ENCODE measurements around the gene ATG2B. TPM values are rescaled to one million over a fixed set of nuclear protein-coding genes. Genes with fewer than 3 reads are reported as not detected.

Gene ATG2B
- total and polyA plus RNA-seq, 10 donors, result 2.9 to 38.2 (median 29.8) TPM

DNA sequence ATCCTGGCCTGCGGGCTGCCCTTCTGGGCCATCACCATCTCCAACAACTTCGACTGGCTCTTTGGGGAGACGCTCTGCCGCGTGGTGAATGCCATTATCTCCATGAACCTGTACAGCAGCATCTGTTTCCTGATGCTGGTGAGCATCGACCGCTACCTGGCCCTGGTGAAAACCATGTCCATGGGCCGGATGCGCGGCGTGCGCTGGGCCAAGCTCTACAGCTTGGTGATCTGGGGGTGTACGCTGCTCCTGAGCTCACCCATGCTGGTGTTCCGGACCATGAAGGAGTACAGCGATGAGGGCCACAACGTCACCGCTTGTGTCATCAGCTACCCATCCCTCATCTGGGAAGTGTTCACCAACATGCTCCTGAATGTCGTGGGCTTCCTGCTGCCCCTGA is 122.5 kb downstream of the ATG2B start:
- no peak overlapping the region for H3K4me3 ChIP-seq
- intact Hi-C loops (cut with DNase I; ENCODE audit: low total_unique reads), result no loop called here
- H3K27ac ChIP-seq, result no peak overlapping the region
- H3K36me3 ChIP-seq, result no peaks in the 10 kb centered on the region
- no peaks in the 10 kb centered on the region for H3K4me1 ChIP-seq
- no peak for DNase-seq
- 91 to 96% (median 95%) methylated on average over 11 to 18 of the region's 18 CpGs for WGBS, 5 donors
- peaks cover 0 to 2% (median 0%) of the 10 kb centered on the region in 8 donors for H3K9me3 ChIP-seq
- peaks cover 0 to 24% (median 0%) of the 10 kb centered on the region in 7 donors for H3K27me3 ChIP-seq (replicated peaks in 1 of 7)
- TF ChIP-seq, protein P1, sequence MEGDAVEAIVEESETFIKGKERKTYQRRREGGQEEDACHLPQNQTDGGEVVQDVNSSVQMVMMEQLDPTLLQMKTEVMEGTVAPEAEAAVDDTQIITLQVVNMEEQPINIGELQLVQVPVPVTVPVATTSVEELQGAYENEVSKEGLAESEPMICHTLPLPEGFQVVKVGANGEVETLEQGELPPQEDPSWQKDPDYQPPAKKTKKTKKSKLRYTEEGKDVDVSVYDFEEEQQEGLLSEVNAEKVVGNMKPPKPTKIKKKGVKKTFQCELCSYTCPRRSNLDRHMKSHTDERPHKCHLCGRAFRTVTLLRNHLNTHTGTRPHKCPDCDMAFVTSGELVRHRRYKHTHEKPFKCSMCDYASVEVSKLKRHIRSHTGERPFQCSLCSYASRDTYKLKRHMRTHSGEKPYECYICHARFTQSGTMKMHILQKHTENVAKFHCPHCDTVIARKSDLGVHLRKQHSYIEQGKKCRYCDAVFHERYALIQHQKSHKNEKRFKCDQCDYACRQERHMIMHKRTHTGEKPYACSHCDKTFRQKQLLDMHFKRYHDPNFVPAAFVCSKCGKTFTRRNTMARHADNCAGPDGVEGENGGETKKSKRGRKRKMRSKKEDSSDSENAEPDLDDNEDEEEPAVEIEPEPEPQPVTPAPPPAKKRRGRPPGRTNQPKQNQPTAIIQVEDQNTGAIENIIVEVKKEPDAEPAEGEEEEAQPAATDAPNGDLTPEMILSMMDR (IDR thresholded peaks at IDR 0.05 in 8 of 11, conservative IDR thresholded peaks at IDR 0.05 in 3 of 11), result no peak
- TF ChIP-seq POLR2AphosphoS5 (IDR thresholded peaks at IDR 0.05) (no peak), POLR2A (IDR thresholded peaks at IDR 0.05) (no peak)

DNA sequence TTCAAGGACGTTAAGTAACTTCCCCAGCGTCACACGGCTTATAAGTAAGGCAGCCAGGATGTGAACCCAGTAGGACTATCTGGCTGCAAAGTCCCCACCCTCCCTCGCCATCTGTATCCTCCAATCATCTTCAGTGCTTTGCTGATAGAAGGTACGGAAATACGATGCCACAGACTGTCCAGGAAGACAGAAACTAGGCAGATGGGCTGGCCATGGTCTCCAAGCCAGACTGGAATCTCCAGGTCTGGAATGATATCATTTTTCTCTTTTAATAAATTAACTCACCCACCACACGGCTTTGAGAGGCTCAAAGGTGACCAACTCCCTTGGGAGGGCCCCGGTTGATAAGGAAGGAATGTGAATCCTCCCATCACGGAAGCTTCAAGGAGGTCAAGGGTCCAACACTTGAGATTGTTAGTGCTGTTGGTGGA is 123.4 kb downstream of the ATG2B start:
- no peak for TF ChIP-seq POLR2A (IDR thresholded peaks at IDR 0.05)
- TF ChIP-seq, protein P1 (IDR thresholded peaks at IDR 0.05 in 8 of 11, conservative IDR thresholded peaks at IDR 0.05 in 3 of 11), result no peak
- no peak for TF ChIP-seq POLR2AphosphoS5 (IDR thresholded peaks at IDR 0.05)
- Histone ChIP-seq H3K36me3 (no peaks in the 10 kb centered on the region), H3K4me3 (no peak overlapping the region), H3K9me3 (no peaks in the 10 kb centered on the region), H3K27me3 (replicated peaks in 1 of 7) (peaks cover 0 to 24% (median 0%) of the 10 kb centered on the region in 7 donors), H3K27ac (no peak overlapping the region), H3K4me1 (no peaks in the 10 kb centered on the region)
- intact Hi-C loops (cut with DNase I; ENCODE audit: low total_unique reads), result no loop called here
- no peak for DNase-seq
- 55 to 70% (median 57%) methylated on average over 9 of the region's 9 CpGs for WGBS, 5 donors

GRCh38 chr14:96238676-96239265 is 124.4 kb downstream of the ATG2B start:
- Histone ChIP-seq H3K27me3 (replicated peaks in 1 of 7) (peaks cover 0 to 24% (median 0%) of the 10 kb centered on the region in 7 donors), H3K27ac (no peak overlapping the region), H3K4me3 (no peak overlapping the region), H3K36me3 (no peaks in the 10 kb centered on the region), H3K9me3 (no peaks in the 10 kb centered on the region), H3K4me1 (no peaks in the 10 kb centered on the region)
- intact Hi-C loops (cut with DNase I; ENCODE audit: low total_unique reads), result no loop called here
- TF ChIP-seq, protein P1 (IDR thresholded peaks at IDR 0.05 in 8 of 11, conservative IDR thresholded peaks at IDR 0.05 in 3 of 11), result no peak
- TF ChIP-seq POLR2A (IDR thresholded peaks at IDR 0.05), result no peak
- no peak for TF ChIP-seq POLR2AphosphoS5 (IDR thresholded peaks at IDR 0.05)
- 68 to 76% (median 73%) methylated on average over 7 of the region's 7 CpGs for WGBS, 5 donors
- DNase-seq, result no peak

- 89 to 100% (median 94%) methylated on average over 2 of the region's 2 CpGs for WGBS, 5 donors
- no peak for DNase-seq
- Histone ChIP-seq H3K27ac (no peak overlapping the region), H3K9me3 (no peaks in the 10 kb centered on the region), H3K36me3 (no peaks in the 10 kb centered on the region), H3K4me1 (no peaks in the 10 kb centered on the region), H3K27me3 (replicated peaks in 1 of 7) (peaks cover 0 to 28% (median 0%) of the 10 kb centered on the region in 7 donors), H3K4me3 (no peak overlapping the region)
- intact Hi-C loops (cut with DNase I; ENCODE audit: low total_unique reads), result no loop called here
- TF ChIP-seq POLR2AphosphoS5 (IDR thresholded peaks at IDR 0.05) (no peak), POLR2A (IDR thresholded peaks at IDR 0.05) (no peak)
- TF ChIP-seq, protein P1 (IDR thresholded peaks at IDR 0.05 in 8 of 11, conservative IDR thresholded peaks at IDR 0.05 in 3 of 11), result no peak
Measured at GRCh38 chr14:96237641-96238040, 125.5 kb downstream of the ATG2B start.

Data from spleen (tissue), 11 donors.